Measurements from ENCODE around the gene RPH3AL.

DNA sequence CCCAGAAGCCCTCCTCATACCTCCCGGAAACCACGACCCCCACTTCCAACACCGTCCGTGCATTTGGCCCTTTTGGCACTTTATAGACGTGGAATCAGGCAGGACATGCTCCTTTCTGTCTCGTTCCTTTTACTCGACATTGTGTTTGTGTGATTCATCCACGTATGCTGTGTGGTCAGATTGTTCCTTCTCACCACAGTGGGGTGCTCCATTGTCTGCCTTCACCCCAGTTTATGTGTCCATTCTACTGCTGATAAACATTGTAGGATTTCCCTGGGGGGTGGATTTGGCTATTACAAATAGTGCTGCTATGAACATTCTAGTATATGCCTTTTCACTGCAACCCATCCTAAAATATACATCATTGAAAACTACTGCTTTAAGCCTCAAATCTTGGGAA is 28.9 kb upstream of the RPH3AL start:
- TF ChIP-seq POLR2A (IDR thresholded peaks at IDR 0.05; ENCODE audit: low read depth, low read length) (no peak), POLR2AphosphoS5 (IDR thresholded peaks at IDR 0.05; ENCODE audit: low read depth, low read length) (no peak)

Data from GM12892 (cell line).